HepG2 (cell line): ENCODE data around the gene RABL6. TPM values are rescaled to one million over a fixed set of nuclear protein-coding genes. Genes with fewer than 3 reads are reported as not detected.

Source experiments
- BRCA1 ChIP-seq: sonication (generic); formaldehyde crosslinking; IDR thresholded peaks from 2 replicates; pipeline ENCODE4 v1.4.0; 2020; ENCODE audit warnings: missing genetic modification reagents
- DNMT1 ChIP-seq: sonication (generic); formaldehyde crosslinking; IDR thresholded peaks from 2 replicates; pipeline ENCODE4 v1.5.1; 2020; ENCODE audit warnings: mild to moderate bottlenecking, missing genetic modification reagents
- ELF4 ChIP-seq: sonication (generic); formaldehyde crosslinking; IDR thresholded peaks from 2 replicates; pipeline ENCODE4 v1.5.0; 2020; ENCODE audit warnings: missing genetic modification reagents, mild to moderate bottlenecking, moderate library complexity, borderline replicate concordance
- FOXA1 ChIP-seq, 2 experiments: fragments of 450-650 bp in 1 of 2; sonication (generic) in 1 of 2; formaldehyde crosslinking in 1 of 2; IDR thresholded peaks; 2 replicates each; pipeline versions ENCODE4 v1.4.0 to v1.6.1; 2016 to 2020; ENCODE audit warnings: missing genetic modification reagents in 1 of 2
- NONO ChIP-seq, 2 experiments: fragments of 450-650 bp in 1 of 2; sonication (generic) in 1 of 2; formaldehyde crosslinking in 1 of 2; IDR thresholded peaks in 1 of 2; conservative IDR thresholded peaks in 1 of 2; 2 replicates each; pipeline versions ENCODE4 v1.6.1 to v1.8.0; 2017 to 2022; ENCODE audit warnings: mild to moderate bottlenecking in 1 of 2, missing genetic modification reagents in 1 of 2, moderate library complexity in 1 of 2
- NR3C1 ChIP-seq: sonication (generic); formaldehyde crosslinking; IDR thresholded peaks from 2 replicates; pipeline ENCODE4 v1.4.0; 2020; ENCODE audit warnings: missing genetic modification reagents
- POLR2AphosphoS5 ChIP-seq: IDR thresholded peaks from 2 replicates; pipeline ENCODE4 v1.6.1; 2012; ENCODE audit warnings: low read depth, low read length
- PRDM10 ChIP-seq: sonication (generic); formaldehyde crosslinking; IDR thresholded peaks from 2 replicates; pipeline ENCODE4 v1.4.0; 2020; ENCODE audit warnings: low read depth, missing genetic modification reagents
- SALL1 ChIP-seq: sonication (generic); formaldehyde crosslinking; IDR thresholded peaks from 2 replicates; pipeline ENCODE4 v1.8.0; 2022; ENCODE audit warnings: mild to moderate bottlenecking, missing genetic modification reagents
- SETDB1 ChIP-seq: sonication (generic); formaldehyde crosslinking; IDR thresholded peaks from 2 replicates; pipeline ENCODE4 v1.5.1; 2020; ENCODE audit warnings: missing genetic modification reagents, mild to moderate bottlenecking, borderline replicate concordance
- SP5 ChIP-seq: IDR thresholded peaks from 2 replicates; pipeline ENCODE4 v1.6.1; 2016; ENCODE audit warnings: low read depth, borderline replicate concordance
- ZKSCAN8 ChIP-seq: IDR thresholded peaks from 2 replicates; pipeline ENCODE4 v1.6.1; 2016; ENCODE audit warnings: borderline replicate concordance, missing genetic modification reagents, missing compliant biosample characterization
- ZMAT3 ChIP-seq: sonication (generic); formaldehyde crosslinking; conservative IDR thresholded peaks from 2 replicates; pipeline ENCODE4 v1.7.0; 2021; ENCODE audit warnings: missing genetic modification reagents
- ZNF10 ChIP-seq: sonication (generic); formaldehyde crosslinking; IDR thresholded peaks from 2 replicates; pipeline ENCODE4 v1.4.0; 2020; ENCODE audit warnings: mild to moderate bottlenecking, low read depth, missing genetic modification reagents, borderline replicate concordance
- ZNF30 ChIP-seq: sonication (generic); formaldehyde crosslinking; IDR thresholded peaks from 2 replicates; pipeline ENCODE4 v1.5.0; 2020; ENCODE audit warnings: mild to moderate bottlenecking, missing genetic modification reagents
- ZNF446 ChIP-seq: sonication (generic); formaldehyde crosslinking; IDR thresholded peaks from 2 replicates; pipeline ENCODE4 v1.5.0; 2020; ENCODE audit warnings: mild to moderate bottlenecking, missing genetic modification reagents
- ZNF574 ChIP-seq: sonication (generic); formaldehyde crosslinking; IDR thresholded peaks from 2 replicates; pipeline ENCODE4 v1.4.0; 2020; ENCODE audit warnings: missing genetic modification reagents
- polyA plus RNA-seq, 8 experiments: library from polyadenylated mRNA; depleted of rRNA in 3 of 8; stranded (reverse) in 7 of 8; unstranded in 1 of 8; fragments of >200 nt; fragmentation: Illumina TruSeq in 4 of 8; extraction: Trizol in 4 of 8; gene quantifications; 2 replicates each; pipeline versions ENCODE4 v1.2.1 to v1.2.3, GENCODE V29; 2011 to 2016; ENCODE audit warnings: low read depth in 4 of 8, missing spikeins in 1 of 8, mixed read lengths in 1 of 8; ENCODE audit not compliant: insufficient read depth in 1 of 8
- total RNA-seq, 5 experiments: library from RNA; depleted of rRNA; stranded (reverse); fragments of >200 nt; fragmentation: Illumina TruSeq; extraction: Trizol; gene quantifications; 2 replicates each; pipeline ENCODE4 v1.2.3, GENCODE V29; 2016; ENCODE audit warnings: low read depth in 1 of 5
- TF ChIP-seq, protein P1 (sequence below): sonication (generic); formaldehyde crosslinking; IDR thresholded peaks from 2 replicates; pipeline ENCODE4 v1.4.0; 2020; ENCODE audit warnings: missing genetic modification reagents, mild to moderate bottlenecking, borderline replicate concordance
- TF ChIP-seq, protein P2 (sequence below): fragments of 450-650 bp; IDR thresholded peaks from 2 replicates; pipeline ENCODE4 v1.6.1; 2017; ENCODE audit warnings: mild to moderate bottlenecking

The RABL6 gene
- total and polyA plus RNA-seq, 2 of the 13 experiments (the other 11 are each of a cell fraction or from before 2014, with no cell fraction given) = 81.5 to 125 TPM

DNA sequence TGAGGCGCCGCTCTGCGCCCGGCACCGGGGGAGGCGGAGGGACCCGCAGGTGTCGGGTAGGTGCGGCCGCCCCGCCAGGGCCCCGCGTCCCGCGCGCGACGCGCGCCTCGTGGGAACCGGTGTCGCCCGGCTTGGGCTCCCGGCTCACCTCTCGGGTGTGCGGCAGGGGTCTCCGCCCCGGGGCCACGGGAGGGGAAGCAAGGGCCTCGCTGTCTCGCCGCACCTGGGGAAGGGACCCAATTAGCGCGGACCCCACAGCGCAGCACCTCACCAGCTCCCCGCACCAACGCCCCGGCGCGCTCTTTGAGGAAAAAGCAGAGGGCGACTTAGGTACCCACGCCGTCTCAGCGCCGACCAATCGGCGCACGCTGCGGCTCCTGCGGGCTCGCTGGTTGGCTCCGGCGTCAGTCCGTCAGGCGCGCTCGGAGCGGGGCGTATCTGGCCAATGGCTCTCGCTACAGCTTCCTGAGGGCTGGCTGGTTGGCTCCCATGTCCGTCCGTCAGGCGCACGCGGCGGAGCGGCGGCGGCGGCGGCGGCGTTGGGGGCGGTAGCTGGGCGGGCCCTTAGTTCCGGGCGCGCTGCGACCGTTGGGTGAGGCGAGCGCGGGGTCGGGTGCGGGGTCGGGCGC lies 78.3 kb downstream of the RABL6 start, which contains the start of gene TRAF2 (continued):
- TF ChIP-seq ELF4 (CRISPR knock-in tag) = no peak
- no peak for TF ChIP-seq SETDB1 (CRISPR knock-in tag)
- TF ChIP-seq DNMT1 (CRISPR knock-in tag) = no peak
- TF ChIP-seq NR3C1 (CRISPR knock-in tag) = no peak
- TF ChIP-seq FOXA1 (IDR thresholded peaks at IDR 0.05) = no peak
- no peak for TF ChIP-seq FOXA1 (CRISPR knock-in tag; IDR thresholded peaks at IDR 0.05)
- TF ChIP-seq NONO (IDR thresholded peaks at IDR 0.05) = no peak
- TF ChIP-seq NONO (CRISPR knock-in tag; conservative IDR thresholded peaks at IDR 0.05) = peak; percentile 3
- TF ChIP-seq ZKSCAN8 (CRISPR knock-in tag) = no peak
- TF ChIP-seq, protein P1, sequence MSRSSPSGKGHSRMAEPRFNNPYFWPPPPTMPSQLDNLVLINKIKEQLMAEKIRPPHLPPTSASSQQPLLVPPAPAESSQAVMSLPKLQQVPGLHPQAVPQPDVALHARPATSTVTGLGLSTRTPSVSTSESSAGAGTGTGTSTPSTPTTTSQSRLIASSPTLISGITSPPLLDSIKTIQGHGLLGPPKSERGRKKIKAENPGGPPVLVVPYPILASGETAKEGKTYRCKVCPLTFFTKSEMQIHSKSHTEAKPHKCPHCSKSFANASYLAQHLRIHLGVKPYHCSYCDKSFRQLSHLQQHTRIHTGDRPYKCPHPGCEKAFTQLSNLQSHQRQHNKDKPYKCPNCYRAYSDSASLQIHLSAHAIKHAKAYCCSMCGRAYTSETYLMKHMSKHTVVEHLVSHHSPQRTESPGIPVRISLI (CRISPR knock-in tag) = no peak
- TF ChIP-seq ZNF30 (CRISPR knock-in tag) = no peak
- TF ChIP-seq ZNF574 (CRISPR knock-in tag) = peak; percentile 44; the same call in 1 of the 2 replicates
- TF ChIP-seq, protein P2, sequence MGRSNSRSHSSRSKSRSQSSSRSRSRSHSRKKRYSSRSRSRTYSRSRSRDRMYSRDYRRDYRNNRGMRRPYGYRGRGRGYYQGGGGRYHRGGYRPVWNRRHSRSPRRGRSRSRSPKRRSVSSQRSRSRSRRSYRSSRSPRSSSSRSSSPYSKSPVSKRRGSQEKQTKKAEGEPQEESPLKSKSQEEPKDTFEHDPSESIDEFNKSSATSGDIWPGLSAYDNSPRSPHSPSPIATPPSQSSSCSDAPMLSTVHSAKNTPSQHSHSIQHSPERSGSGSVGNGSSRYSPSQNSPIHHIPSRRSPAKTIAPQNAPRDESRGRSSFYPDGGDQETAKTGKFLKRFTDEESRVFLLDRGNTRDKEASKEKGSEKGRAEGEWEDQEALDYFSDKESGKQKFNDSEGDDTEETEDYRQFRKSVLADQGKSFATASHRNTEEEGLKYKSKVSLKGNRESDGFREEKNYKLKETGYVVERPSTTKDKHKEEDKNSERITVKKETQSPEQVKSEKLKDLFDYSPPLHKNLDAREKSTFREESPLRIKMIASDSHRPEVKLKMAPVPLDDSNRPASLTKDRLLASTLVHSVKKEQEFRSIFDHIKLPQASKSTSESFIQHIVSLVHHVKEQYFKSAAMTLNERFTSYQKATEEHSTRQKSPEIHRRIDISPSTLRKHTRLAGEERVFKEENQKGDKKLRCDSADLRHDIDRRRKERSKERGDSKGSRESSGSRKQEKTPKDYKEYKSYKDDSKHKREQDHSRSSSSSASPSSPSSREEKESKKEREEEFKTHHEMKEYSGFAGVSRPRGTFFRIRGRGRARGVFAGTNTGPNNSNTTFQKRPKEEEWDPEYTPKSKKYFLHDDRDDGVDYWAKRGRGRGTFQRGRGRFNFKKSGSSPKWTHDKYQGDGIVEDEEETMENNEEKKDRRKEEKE = no peak
- TF ChIP-seq ZMAT3 (CRISPR knock-in tag) = no peak; the same call in 1 of the 2 replicates
- TF ChIP-seq SP5 (CRISPR knock-in tag) = no peak
- TF ChIP-seq SALL1 (CRISPR knock-in tag) = peak; percentile 39
- TF ChIP-seq POLR2AphosphoS5 = peak; percentile 90
- no peak for TF ChIP-seq ZNF10
- no peak for TF ChIP-seq ZNF446 (CRISPR knock-in tag)
- 0 out of 2 replicates have a peak, but pooled peaks have one; percentile 42 for TF ChIP-seq BRCA1
- no peak for TF ChIP-seq PRDM10
